Smooth muscle cell (in vitro differentiated cells): ENCODE data around the gene CDH13. TPM values are rescaled to one million over a fixed set of nuclear protein-coding genes. Genes with fewer than 3 reads are reported as not detected.

ENCODE experiments used
- DNase-seq: peaks from one replicate; lab custom pipeline; 2025; ENCODE audit not compliant: unreplicated experiment; lab: John Stamatoyannopoulos, UW
- H2AFZ ChIP-seq: fragments of 200-600 bp; sonication (generic); 2 replicates; pipeline ENCODE4 v1.6.0; 2016; ENCODE audit warnings: antibody characterized with exemption, low read depth, mild to moderate bottlenecking
- H3F3A ChIP-seq: fragments of 200-600 bp; sonication (generic); 2 replicates; pipeline ENCODE4 v1.6.0; 2017; ENCODE audit warnings: antibody characterized with exemption, low read depth
- H3K27ac ChIP-seq: fragments of 200-600 bp; sonication (generic); 2 replicates; pipeline ENCODE4 v1.5.1; 2016; ENCODE audit warnings: low read depth, mild to moderate bottlenecking
- H3K27me3 ChIP-seq: fragments of 200-600 bp; sonication (generic); 2 replicates; pipeline ENCODE4 v1.6.1; 2016; ENCODE audit warnings: low read depth, mild to moderate bottlenecking
- H3K36me3 ChIP-seq: fragments of 200-600 bp; sonication (generic); 2 replicates; pipeline ENCODE4 v1.5.1; 2016; ENCODE audit warnings: low read depth
- H3K4me1 ChIP-seq: fragments of 200-600 bp; sonication (generic); 2 replicates; pipeline ENCODE4 v1.5.1; 2016; ENCODE audit warnings: low read depth
- H3K4me2 ChIP-seq: fragments of 200-600 bp; sonication (generic); 2 replicates; pipeline ENCODE4 v1.6.0; 2016; ENCODE audit warnings: mild to moderate bottlenecking
- H3K4me3 ChIP-seq: fragments of 200-600 bp; sonication (generic); 2 replicates; pipeline ENCODE4 v1.5.1; 2016; ENCODE audit warnings: mild to moderate bottlenecking
- H3K79me2 ChIP-seq: fragments of 200-600 bp; sonication (generic); 2 replicates; pipeline ENCODE4 v1.6.0; 2016; ENCODE audit warnings: low read depth, mild to moderate bottlenecking
- H3K9ac ChIP-seq: fragments of 200-600 bp; sonication (generic); 2 replicates; pipeline ENCODE4 v1.6.0; 2016; ENCODE audit warnings: low read depth
- H3K9me3 ChIP-seq: fragments of 200-600 bp; sonication (generic); replicated peaks from 2 replicates; pipeline ENCODE4 v1.5.1; 2016; ENCODE audit warnings: low read depth
- H4K20me1 ChIP-seq: fragments of 200-600 bp; sonication (generic); 2 replicates; pipeline ENCODE4 v1.6.0; 2016; ENCODE audit warnings: low read depth
- CTCF ChIP-seq: fragments of 200-600 bp; sonication (generic); IDR thresholded peaks from 2 replicates; pipeline ENCODE4 v1.5.1; 2017; ENCODE audit warnings: borderline replicate concordance, mild to moderate bottlenecking, antibody characterized with exemption; ENCODE audit not compliant: insufficient read depth, poor library complexity, severe bottlenecking
- WGBS: methylation state at CpG from one replicate; pipeline ENCODE4 v1.1.7; 2016; ENCODE audit warnings: low lambda C conversion rate; 5-methylcytosine and 5-hydroxymethylcytosine counted together
- polyA plus RNA-seq: library from polyadenylated mRNA; unstranded; fragments of >200 nt; fragmentation: Nextera tagmentation; extraction: Ambion mirVana; gene quantifications from 2 replicates; pipeline ENCODE4 v1.2.1, GENCODE V29; 2016
- total RNA-seq: library from RNA; depleted of rRNA; stranded (reverse); fragments of >200 nt; gene quantifications from 2 replicates; pipeline ENCODE4 v1.2.3, GENCODE V29; 2014

CDH13 gene
- total and polyA plus RNA-seq, 2 experiments from 2014 or later = 12.1 to 32.2 TPM

GRCh38 chr16:83066881-83067280, 440.1 kb downstream of the CDH13 start:
- no peaks in the 10 kb centered on the region for H3K4me1 ChIP-seq
- TF ChIP-seq CTCF = no peak
- H3K36me3 ChIP-seq = no peaks in the 10 kb centered on the region
- 85% methylated on average over 2 of the region's 2 CpGs for WGBS
- H4K20me1 ChIP-seq = no peaks in the 10 kb centered on the region
- no peak overlapping the region for H2AFZ ChIP-seq
- H3K27ac ChIP-seq = no peak overlapping the region
- H3K9me3 ChIP-seq = no peaks in the 10 kb centered on the region
- no peak overlapping the region for H3K4me2 ChIP-seq
- DNase-seq = no peak
- H3K9ac ChIP-seq = no peak overlapping the region
- H3K27me3 ChIP-seq = no peaks in the 10 kb centered on the region
- no peaks in the 10 kb centered on the region for H3K79me2 ChIP-seq
- H3K4me3 ChIP-seq = no peak overlapping the region
- no peaks in the 10 kb centered on the region for H3F3A ChIP-seq

GRCh38 chr16:83068686-83069085, 441.9 kb downstream of the CDH13 start:
- H2AFZ ChIP-seq = no peak overlapping the region
- H3K4me2 ChIP-seq = no peak overlapping the region
- 90% methylated on average over 1 of the region's 1 CpG for WGBS
- no peak for TF ChIP-seq CTCF
- no peak for DNase-seq
- no peak overlapping the region for H3K27ac ChIP-seq
- H3K36me3 ChIP-seq = no peaks in the 10 kb centered on the region
- H4K20me1 ChIP-seq = no peaks in the 10 kb centered on the region
- no peaks in the 10 kb centered on the region for H3F3A ChIP-seq
- H3K9ac ChIP-seq = no peak overlapping the region
- no peaks in the 10 kb centered on the region for H3K79me2 ChIP-seq
- H3K4me3 ChIP-seq = no peak overlapping the region
- no peaks in the 10 kb centered on the region for H3K27me3 ChIP-seq
- H3K9me3 ChIP-seq = no peaks in the 10 kb centered on the region
- no peaks in the 10 kb centered on the region for H3K4me1 ChIP-seq

- Histone ChIP-seq H3K4me1 (no peaks in the 10 kb centered on the region), H3K4me3 (no peak overlapping the region), H2AFZ (no peak overlapping the region), H3K9me3 (no peaks in the 10 kb centered on the region), H4K20me1 (no peaks in the 10 kb centered on the region), H3K36me3 (no peaks in the 10 kb centered on the region), H3K4me2 (no peak overlapping the region), H3F3A (no peaks in the 10 kb centered on the region), H3K27me3 (no peaks in the 10 kb centered on the region), H3K27ac (no peak overlapping the region), H3K79me2 (no peaks in the 10 kb centered on the region), H3K9ac (no peak overlapping the region)
- 82% methylated on average over 5 of the region's 5 CpGs for WGBS
- no peak for TF ChIP-seq CTCF
- no peak for DNase-seq
Measured at GRCh38 chr16:83070416-83071209, 443.8 kb downstream of the CDH13 start.

- no peak overlapping the region for H3K27ac ChIP-seq
- H3K36me3 ChIP-seq = no peaks in the 10 kb centered on the region
- H3K4me3 ChIP-seq = no peak overlapping the region
- no peak overlapping the region for H3K9ac ChIP-seq
- no peaks in the 10 kb centered on the region for H3K4me1 ChIP-seq
- no peaks in the 10 kb centered on the region for H3K9me3 ChIP-seq
- H3K4me2 ChIP-seq = no peak overlapping the region
- no peaks in the 10 kb centered on the region for H3F3A ChIP-seq
- 44% methylated on average over 2 of the region's 2 CpGs for WGBS
- H2AFZ ChIP-seq = no peak overlapping the region
- H4K20me1 ChIP-seq = no peaks in the 10 kb centered on the region
- TF ChIP-seq CTCF = no peak
- no peak for DNase-seq
- H3K27me3 ChIP-seq = no peaks in the 10 kb centered on the region
- no peaks in the 10 kb centered on the region for H3K79me2 ChIP-seq
Measured at GRCh38 chr16:83075956-83076355, 449.2 kb downstream of the CDH13 start.
